Progenitor cell of endocrine pancreas (in vitro differentiated cells): ENCODE measurements around the gene PARP8. TPM values are rescaled to one million over a fixed set of nuclear protein-coding genes. Genes with fewer than 3 reads are reported as not detected.

Source experiments
- DNase-seq: peaks from one replicate; pipeline ENCODE4 v3.0.0; 2021; ENCODE audit warnings: low spot score; ENCODE audit not compliant: unreplicated experiment
- H3K27ac Mint-ChIP-seq: 2 replicates; pipeline ENCODE4 v1.8.0; 2021; ENCODE audit warnings: mild to moderate bottlenecking, moderate library complexity, mixed read lengths
- H3K27me3 Mint-ChIP-seq: 2 replicates; pipeline ENCODE4 v1.8.0; 2021; ENCODE audit warnings: mixed read lengths
- H3K36me3 Mint-ChIP-seq: 2 replicates; pipeline ENCODE4 v1.8.0; 2022; ENCODE audit warnings: mixed read lengths; ENCODE audit not compliant: insufficient read depth
- H3K4me1 Mint-ChIP-seq: 2 replicates; pipeline ENCODE4 v1.8.0; 2021; ENCODE audit warnings: low read depth, mixed read lengths
- H3K4me3 Mint-ChIP-seq: 2 replicates; pipeline ENCODE4 v1.8.0; 2021; ENCODE audit warnings: low read depth, mild to moderate bottlenecking, moderate library complexity, mixed read lengths
- H3K9me3 Mint-ChIP-seq: 2 replicates; pipeline ENCODE4 v1.8.0; 2021; ENCODE audit warnings: low read depth, mixed read lengths
- CTCF ChIP-seq: fragments of 200-600 bp; sonication (generic); IDR thresholded peaks from one replicate; pipeline ENCODE4 v1.5.0; 2021; ENCODE audit warnings: antibody characterized with exemption, mild to moderate bottlenecking; ENCODE audit not compliant: unreplicated experiment
- total RNA-seq: library from RNA; stranded (reverse); gene quantifications from 2 replicates; pipeline ENCODE4 v1.2.1, GENCODE V29; 2021

PARP8 gene
- total RNA-seq, 1 donor from 2014 or later: 26.7 TPM

GRCh38 chr5:50832657-50833284, 166.3 kb downstream of the PARP8 start:
- DNase-seq: no peak
- TF ChIP-seq CTCF: no peak
- Mint-ChIP-seq H3K27ac (no peak overlapping the region), H3K36me3 (peaks cover 6% of the 10 kb centered on the region), H3K4me3 (no peak overlapping the region), H3K9me3 (no peaks in the 10 kb centered on the region), H3K4me1 (no peaks in the 10 kb centered on the region), H3K27me3 (no peaks in the 10 kb centered on the region)

GRCh38 chr5:50836356-50836755, 169.9 kb downstream of the PARP8 start:
- no peak overlapping the region for H3K4me3 Mint-ChIP-seq
- peaks cover 5% of the 10 kb centered on the region for H3K36me3 Mint-ChIP-seq
- H3K27ac Mint-ChIP-seq: no peak overlapping the region
- no peaks in the 10 kb centered on the region for H3K27me3 Mint-ChIP-seq
- no peak for TF ChIP-seq CTCF
- no peaks in the 10 kb centered on the region for H3K9me3 Mint-ChIP-seq
- no peaks in the 10 kb centered on the region for H3K4me1 Mint-ChIP-seq
- DNase-seq: no peak

DNA sequence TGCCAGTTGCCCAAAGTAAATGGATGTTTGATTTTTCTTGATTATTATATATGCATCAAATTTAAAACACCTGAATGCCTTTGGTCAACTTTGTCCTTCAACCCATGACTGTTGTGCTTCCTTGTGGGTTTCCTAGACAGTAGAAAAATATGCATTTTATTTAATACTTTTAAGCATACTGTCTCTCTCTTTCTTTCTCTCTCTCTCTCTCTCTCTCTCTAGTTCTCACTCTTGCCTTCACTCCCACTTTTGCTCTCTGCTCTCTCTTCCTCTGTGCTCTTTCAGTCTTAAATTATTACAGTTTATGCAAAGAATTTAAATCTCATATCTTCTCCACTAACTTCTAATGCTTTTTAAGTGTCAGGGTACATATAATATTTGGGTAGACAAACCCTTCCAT, 173.0 kb downstream of the PARP8 start:
- TF ChIP-seq CTCF: no peak
- no peaks in the 10 kb centered on the region for H3K9me3 Mint-ChIP-seq
- H3K36me3 Mint-ChIP-seq: peaks cover 3% of the 10 kb centered on the region
- no peak for DNase-seq
- H3K27ac Mint-ChIP-seq: no peak overlapping the region
- no peak overlapping the region for H3K4me3 Mint-ChIP-seq
- H3K4me1 Mint-ChIP-seq: no peaks in the 10 kb centered on the region
- no peaks in the 10 kb centered on the region for H3K27me3 Mint-ChIP-seq

DNA sequence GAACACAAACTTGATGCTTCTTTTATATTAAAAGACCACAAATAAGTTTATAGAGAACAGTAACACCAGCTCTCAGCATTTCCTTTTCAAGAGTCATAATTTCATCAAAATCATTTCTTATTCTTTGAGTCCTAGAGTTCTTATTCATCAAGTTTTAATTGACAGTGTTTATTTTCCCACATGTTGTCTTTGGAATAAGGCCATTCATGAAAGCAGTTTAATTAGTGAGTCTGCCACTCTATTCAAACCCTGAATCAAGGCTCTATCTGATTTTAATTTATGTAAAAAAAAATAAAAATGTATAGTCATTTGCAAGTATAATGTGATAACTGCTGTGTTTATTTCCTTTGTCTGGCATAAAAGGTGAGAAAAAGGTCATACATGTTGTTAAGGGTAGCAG, 176.7 kb downstream of the PARP8 start:
- no peak overlapping the region for H3K4me3 Mint-ChIP-seq
- H3K9me3 Mint-ChIP-seq: no peaks in the 10 kb centered on the region
- H3K36me3 Mint-ChIP-seq: peaks cover 2% of the 10 kb centered on the region
- no peaks in the 10 kb centered on the region for H3K27me3 Mint-ChIP-seq
- no peak overlapping the region for H3K27ac Mint-ChIP-seq
- TF ChIP-seq CTCF: no peak
- no peak for DNase-seq
- H3K4me1 Mint-ChIP-seq: no peaks in the 10 kb centered on the region

DNA sequence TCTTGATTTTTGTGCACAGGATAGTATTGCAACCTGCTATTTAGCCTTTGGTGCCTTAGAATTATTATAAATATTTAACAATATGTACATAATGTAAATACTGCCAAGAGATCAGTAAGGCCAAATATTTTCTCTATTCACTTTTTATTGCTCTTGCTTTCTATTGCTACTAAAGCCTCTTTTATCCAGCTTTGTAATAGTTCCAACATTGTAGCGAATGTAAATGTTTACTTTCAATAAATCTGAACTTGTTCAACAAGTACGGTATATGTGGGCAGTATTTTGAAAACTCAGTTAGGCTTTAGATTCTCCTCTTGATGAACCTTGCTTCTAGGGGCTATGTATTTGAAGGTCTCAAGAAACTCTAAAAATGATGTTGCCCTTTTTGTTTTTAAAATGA, 179.8 kb downstream of the PARP8 start:
- H3K36me3 Mint-ChIP-seq: no peaks in the 10 kb centered on the region
- DNase-seq: no peak

More for the DNA sequence above, 179.8 kb downstream of the PARP8 start:
- TF ChIP-seq CTCF: no peak
- H3K27ac Mint-ChIP-seq: no peak overlapping the region
- H3K9me3 Mint-ChIP-seq: no peaks in the 10 kb centered on the region
- no peaks in the 10 kb centered on the region for H3K27me3 Mint-ChIP-seq
- H3K4me3 Mint-ChIP-seq: no peak overlapping the region
- no peaks in the 10 kb centered on the region for H3K4me1 Mint-ChIP-seq
